ENCODE results near the gene CCDC174.
A peak's percentile ranks its signal among the peaks of the same experiment; 100 is the strongest.

The CCDC174 gene

DNA sequence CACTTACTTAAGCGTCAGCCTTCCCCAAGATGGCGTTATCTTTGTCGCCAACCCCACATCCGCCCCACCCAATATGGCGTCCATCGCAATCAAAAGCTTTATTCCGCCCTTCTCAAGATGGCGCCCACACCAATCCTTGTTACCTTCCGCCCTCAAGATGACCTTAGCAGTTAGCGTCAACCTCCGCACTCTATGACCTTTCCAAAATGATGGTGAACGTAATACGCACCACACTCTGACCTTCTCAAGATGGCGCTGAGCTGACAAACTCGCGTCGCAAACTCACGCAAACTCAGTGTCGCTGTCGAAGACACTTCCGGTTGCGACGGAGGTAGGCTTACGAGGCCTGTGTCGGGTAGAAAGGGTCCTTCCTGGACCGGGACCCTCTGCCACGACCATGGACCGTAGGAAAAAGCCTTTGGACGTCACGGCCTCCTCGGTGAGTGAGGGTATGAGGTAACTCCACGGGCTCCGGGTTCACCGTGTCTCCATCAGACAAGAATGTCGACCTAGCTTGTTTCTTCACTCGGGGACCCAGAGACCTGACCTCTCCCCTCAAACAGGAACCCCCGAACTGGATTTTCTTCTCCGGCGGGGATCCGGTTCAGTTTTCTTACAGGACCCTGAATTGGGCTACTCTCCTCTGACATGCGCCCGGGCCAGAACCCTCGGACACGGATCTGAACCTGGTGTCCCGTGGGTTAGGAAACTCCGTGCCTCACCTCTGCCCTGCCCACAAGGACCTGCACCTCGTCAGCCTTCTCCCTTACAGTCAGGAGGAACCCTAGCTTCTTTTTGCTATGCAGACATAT lies at the start of gene CCDC174:
Gene CCDC174 (plus strand): TSS at position 323 of the 812 bp plus-strand sequence. CDS start 75 bp downstream, at position 398.
- TF ChIP-seq, protein P1, sequence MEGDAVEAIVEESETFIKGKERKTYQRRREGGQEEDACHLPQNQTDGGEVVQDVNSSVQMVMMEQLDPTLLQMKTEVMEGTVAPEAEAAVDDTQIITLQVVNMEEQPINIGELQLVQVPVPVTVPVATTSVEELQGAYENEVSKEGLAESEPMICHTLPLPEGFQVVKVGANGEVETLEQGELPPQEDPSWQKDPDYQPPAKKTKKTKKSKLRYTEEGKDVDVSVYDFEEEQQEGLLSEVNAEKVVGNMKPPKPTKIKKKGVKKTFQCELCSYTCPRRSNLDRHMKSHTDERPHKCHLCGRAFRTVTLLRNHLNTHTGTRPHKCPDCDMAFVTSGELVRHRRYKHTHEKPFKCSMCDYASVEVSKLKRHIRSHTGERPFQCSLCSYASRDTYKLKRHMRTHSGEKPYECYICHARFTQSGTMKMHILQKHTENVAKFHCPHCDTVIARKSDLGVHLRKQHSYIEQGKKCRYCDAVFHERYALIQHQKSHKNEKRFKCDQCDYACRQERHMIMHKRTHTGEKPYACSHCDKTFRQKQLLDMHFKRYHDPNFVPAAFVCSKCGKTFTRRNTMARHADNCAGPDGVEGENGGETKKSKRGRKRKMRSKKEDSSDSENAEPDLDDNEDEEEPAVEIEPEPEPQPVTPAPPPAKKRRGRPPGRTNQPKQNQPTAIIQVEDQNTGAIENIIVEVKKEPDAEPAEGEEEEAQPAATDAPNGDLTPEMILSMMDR (IDR thresholded peaks at IDR 0.05; ENCODE audit: insufficient read depth, missing control alignments): peak; percentile 1
- DNase-seq (ENCODE audit: insufficient read length, low spot score): peak; percentile 41
- peak; percentile 60 for FAIRE-seq

DNA sequence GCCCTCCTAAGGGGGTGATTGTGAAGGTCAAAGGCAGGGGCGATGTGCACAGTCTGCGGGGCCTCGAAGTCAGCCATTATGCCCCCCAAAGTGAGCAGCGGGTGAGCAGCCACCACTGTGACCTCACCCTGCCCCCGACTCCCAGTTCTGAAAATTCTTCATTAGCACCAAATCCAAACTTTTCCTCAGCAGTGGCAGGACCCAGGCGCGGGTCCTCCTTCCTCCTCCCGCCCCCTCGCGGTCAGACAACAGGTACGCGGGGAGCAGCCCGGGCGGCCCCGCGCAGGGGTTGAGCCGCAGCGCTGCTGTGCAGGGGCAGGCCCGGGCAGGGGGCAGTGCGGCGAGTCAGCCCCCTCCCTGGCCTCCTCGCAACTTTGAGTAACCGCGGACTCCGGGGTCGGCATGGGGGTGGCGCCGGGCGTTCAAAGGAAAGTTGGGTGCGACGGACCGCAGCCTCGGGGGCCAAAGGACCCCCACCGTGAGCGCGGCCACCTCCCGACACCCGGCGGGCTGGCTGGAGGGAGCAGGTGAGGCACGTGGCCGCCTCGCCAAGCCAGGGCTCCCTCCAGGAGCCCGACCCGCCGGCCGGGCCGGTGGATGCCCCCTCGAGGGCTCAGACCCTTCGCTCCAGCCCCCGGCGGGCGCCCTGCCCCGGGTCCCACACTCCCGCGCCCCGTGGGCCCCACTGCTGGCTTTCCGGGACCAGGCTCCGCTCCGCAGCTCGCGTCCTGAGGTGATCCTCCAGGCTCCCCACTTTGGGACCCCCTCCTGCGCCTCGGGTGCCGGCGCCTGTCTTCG lies 49.4 kb upstream of the CCDC174 start:
- DNase-seq (ENCODE audit: insufficient read length, low spot score) (peak; percentile 41), FAIRE-seq (no peak)
- TF ChIP-seq, protein P1 (IDR thresholded peaks at IDR 0.05; ENCODE audit: insufficient read depth, missing control alignments): peak; percentile 20

DNA sequence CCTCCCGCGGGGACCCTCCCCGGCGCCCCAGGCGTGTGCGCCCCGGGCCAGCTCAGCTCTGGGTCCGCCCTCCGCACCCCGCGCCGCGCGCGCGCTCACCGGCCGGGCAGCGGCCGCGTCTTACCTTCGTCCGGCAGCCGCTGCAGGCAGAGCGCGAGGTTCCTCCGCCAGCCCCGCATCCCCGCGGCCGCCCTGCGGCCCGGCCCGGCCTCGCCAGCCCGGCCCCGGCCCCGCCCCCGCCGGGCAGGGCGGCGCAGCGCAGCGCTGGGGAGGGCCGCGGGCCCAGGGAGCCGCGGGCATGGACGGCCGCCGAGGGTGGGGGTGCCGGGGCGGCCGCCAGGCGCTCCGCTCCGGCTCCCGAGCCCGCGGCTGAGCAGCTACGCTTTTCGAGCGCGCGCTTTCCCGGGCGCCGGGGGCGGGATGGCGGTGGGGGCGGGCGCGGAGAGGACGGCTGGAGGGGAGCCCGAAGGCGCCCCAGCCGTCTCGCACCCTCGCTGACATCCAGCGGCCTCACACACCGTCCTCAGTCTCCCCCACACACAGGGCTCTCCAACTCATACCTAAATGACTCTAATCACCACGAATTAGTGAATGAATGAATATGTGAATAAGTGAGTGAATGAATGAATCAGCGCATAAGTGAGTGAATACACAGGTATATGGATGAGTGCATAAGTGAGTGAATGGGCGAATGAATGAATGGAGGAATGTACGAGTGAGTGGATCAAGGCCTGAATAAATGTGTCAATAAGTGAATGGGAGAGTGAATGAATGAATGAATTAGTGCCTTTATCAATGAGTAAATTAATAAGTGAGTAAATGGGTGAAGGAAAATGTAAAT lies 48.5 kb upstream of the CCDC174 start:
- DNase-seq (ENCODE audit: insufficient read length, low spot score) (peak; percentile 44), FAIRE-seq (no peak)
- TF ChIP-seq, protein P1 (IDR thresholded peaks at IDR 0.05; ENCODE audit: insufficient read depth, missing control alignments): no peak

DNA sequence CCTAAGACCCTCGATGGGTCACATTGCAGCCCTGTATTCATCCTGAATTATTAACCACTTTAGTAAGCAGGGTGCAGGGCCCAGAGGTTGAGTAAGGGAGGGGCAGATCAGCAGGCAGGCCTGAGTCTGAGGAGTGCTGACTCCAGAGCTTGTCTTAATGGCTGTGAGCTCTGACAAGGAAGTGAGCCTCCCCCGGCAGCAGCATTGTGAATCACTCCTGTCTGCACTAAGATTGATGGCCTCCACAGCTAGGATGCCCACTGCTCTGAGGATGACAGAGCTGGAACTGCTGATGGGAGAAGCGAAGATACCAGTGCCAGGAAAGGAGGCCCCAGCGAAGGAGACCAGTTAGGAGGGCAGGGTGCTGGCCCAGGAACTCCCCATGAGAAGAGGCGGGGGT lies 46.5 kb upstream of the CCDC174 start:
- FAIRE-seq (no peak), DNase-seq (ENCODE audit: insufficient read length, low spot score) (no peak)
- TF ChIP-seq, protein P1 (IDR thresholded peaks at IDR 0.05; ENCODE audit: insufficient read depth, missing control alignments): no peak

DNA sequence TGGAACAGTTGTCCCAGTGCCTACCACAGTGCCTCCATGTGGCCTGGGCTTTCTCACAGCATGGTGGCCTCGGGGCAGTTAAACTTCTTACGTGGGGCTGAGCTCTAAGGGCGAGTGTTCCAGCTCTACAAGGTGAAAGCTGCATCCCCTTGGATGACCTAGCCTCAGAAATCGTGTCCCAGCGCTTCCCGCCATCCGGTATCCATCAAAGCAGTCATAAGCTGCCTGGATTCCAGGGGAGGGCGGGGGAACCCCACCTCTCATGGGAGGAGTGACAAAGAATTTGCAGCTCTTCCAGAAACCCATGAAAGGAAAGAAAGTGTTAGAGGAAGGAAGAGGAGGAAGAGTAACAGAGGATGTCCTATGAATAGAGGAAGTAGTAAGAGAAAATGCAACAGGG lies 45.8 kb upstream of the CCDC174 start:
- DNase-seq (ENCODE audit: insufficient read length, low spot score): no peak
- no peak for FAIRE-seq
- TF ChIP-seq, protein P1 (IDR thresholded peaks at IDR 0.05; ENCODE audit: insufficient read depth, missing control alignments): no peak

DNA sequence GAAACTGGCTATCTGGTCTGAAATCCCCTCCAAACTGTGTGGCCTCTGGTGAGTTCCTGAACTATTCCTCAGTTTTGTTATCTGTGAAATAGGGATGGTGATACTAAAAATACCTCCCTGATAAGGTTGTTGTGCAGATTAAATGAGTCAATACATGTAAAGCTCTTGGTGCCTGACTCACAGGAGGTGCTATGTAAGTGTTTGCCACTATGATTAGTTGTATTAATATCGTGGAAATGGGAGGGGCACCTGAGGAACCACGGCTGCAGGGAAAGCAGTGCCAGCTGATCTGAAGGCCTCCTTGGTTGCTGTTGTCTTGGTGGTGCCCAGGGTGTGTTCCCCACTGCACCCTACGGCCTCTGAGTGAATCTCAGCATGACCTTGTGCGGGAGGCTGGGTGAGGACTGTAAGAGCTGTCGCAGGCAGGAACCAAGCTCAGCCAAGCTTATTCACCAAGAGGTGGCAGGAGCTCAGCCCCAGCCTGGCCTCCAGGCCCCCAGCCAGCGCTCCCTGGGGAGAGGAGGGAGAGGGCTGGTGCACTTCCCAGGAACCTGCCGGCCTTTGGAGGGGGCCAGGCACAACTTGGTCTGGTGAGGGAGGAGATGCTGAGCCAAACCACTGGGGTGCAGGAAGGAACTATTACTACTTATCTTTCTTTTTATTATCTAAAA lies 44.8 kb upstream of the CCDC174 start:
- no peak for DNase-seq (ENCODE audit: insufficient read length, low spot score)
- TF ChIP-seq, protein P1 (IDR thresholded peaks at IDR 0.05; ENCODE audit: insufficient read depth, missing control alignments): no peak
- no peak for FAIRE-seq
